HEK293T (cell line): ENCODE data around the gene FAM8A1.

ENCODE experiments used
- CTCF ChIA-PET: fragments of 350-600 bp; formaldehyde crosslinking; extraction: SDS; loops from one replicate; lab custom pipeline; 2021; ENCODE audit warnings: antibody characterized with exemption, inconsistent platforms; lab: Yijun Ruan, JAX
- POLR2A ChIA-PET: fragments of 350-600 bp; formaldehyde crosslinking; extraction: SDS; loops from one replicate; lab custom pipeline; 2020; ENCODE audit warnings: antibody characterized with exemption, inconsistent platforms; lab: Yijun Ruan, JAX
- DNase-seq: peaks from one replicate; pipeline ENCODE4 v3.0.0; 2012; ENCODE audit warnings: mixed read lengths; ENCODE audit errors: extremely low spot score
- ARNT ChIP-seq: fragments of 450-650 bp; IDR thresholded peaks from 2 replicates; pipeline ENCODE4 v1.6.1; 2017; ENCODE audit warnings: mild to moderate bottlenecking
- BHLHE40 ChIP-seq: fragments of 450-650 bp; IDR thresholded peaks from 2 replicates; pipeline ENCODE4 v1.6.1; 2016; ENCODE audit warnings: mild to moderate bottlenecking, moderate library complexity, borderline replicate concordance
- CTBP1 ChIP-seq: fragments of 450-650 bp; IDR thresholded peaks from 2 replicates; pipeline ENCODE4 v1.6.1; 2016; ENCODE audit warnings: borderline replicate concordance
- ELF4 ChIP-seq: fragments of 450-650 bp; IDR thresholded peaks from 2 replicates; pipeline ENCODE4 v1.6.1; 2017; ENCODE audit warnings: antibody characterized with exemption
- FOXA1 ChIP-seq: fragments of 450-650 bp; IDR thresholded peaks from 2 replicates; pipeline ENCODE4 v1.6.1; 2016; ENCODE audit warnings: mild to moderate bottlenecking
- FOXK2 ChIP-seq: fragments of 450-650 bp; IDR thresholded peaks from 2 replicates; pipeline ENCODE4 v1.6.1; 2016; ENCODE audit warnings: mild to moderate bottlenecking
- FOXM1 ChIP-seq: fragments of 450-650 bp; IDR thresholded peaks from 2 replicates; pipeline ENCODE4 v1.6.1; 2017; ENCODE audit warnings: mild to moderate bottlenecking, borderline replicate concordance
- HDGF ChIP-seq: fragments of 450-650 bp; IDR thresholded peaks from 2 replicates; pipeline ENCODE4 v1.6.1; 2017; ENCODE audit warnings: antibody characterized with exemption, borderline replicate concordance
- L3MBTL2 ChIP-seq: fragments of 450-650 bp; conservative IDR thresholded peaks from 2 replicates; pipeline ENCODE4 v1.6.1; 2016; ENCODE audit warnings: mild to moderate bottlenecking
- LEF1 ChIP-seq: fragments of 450-650 bp; IDR thresholded peaks from 2 replicates; pipeline ENCODE4 v1.6.1; 2017; ENCODE audit warnings: mild to moderate bottlenecking, borderline replicate concordance
- NFRKB ChIP-seq: fragments of 450-650 bp; IDR thresholded peaks from 2 replicates; pipeline ENCODE4 v1.6.1; 2016; ENCODE audit warnings: mild to moderate bottlenecking, moderate library complexity
- SP1 ChIP-seq: fragments of 450-650 bp; IDR thresholded peaks from 2 replicates; pipeline ENCODE4 v1.6.1; 2017
- SUZ12 ChIP-seq: fragments of 450-650 bp; IDR thresholded peaks from 2 replicates; pipeline ENCODE4 v1.6.1; 2016; ENCODE audit warnings: mild to moderate bottlenecking
- TARDBP ChIP-seq: fragments of 450-650 bp; IDR thresholded peaks from 2 replicates; pipeline ENCODE4 v1.6.1; 2016
- ZNF384 ChIP-seq: fragments of 450-650 bp; IDR thresholded peaks from 2 replicates; pipeline ENCODE4 v1.6.1; 2016
- TF ChIP-seq, protein P1 (sequence below): fragments of 450-650 bp; IDR thresholded peaks from 2 replicates; pipeline ENCODE4 v1.6.1; 2016

FAM8A1 gene

DNA sequence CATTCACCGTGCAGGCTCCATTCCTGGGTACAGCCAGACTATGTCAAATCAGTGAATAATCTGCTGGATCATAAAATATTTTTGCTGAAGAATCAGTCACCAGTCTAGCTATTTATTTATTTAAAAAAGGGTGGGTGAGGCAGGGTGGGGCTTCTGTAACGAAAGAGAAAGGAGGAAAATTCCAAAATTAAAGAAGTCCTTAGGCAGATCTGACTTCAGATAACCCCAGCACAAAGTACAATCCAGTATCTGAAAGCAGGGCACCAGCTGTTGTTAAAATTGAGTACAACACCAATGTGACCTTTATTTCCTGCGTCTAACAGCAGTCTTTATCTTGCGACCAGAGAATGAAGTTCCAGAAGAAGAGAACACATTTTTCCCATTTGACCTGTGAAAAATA lies 15.7 kb downstream of the FAM8A1 start:
- no peak for DNase-seq
- TF ChIP-seq, protein P1, sequence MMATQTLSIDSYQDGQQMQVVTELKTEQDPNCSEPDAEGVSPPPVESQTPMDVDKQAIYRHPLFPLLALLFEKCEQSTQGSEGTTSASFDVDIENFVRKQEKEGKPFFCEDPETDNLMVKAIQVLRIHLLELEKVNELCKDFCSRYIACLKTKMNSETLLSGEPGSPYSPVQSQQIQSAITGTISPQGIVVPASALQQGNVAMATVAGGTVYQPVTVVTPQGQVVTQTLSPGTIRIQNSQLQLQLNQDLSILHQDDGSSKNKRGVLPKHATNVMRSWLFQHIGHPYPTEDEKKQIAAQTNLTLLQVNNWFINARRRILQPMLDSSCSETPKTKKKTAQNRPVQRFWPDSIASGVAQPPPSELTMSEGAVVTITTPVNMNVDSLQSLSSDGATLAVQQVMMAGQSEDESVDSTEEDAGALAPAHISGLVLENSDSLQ = no peak
- no peak for TF ChIP-seq HDGF
- TF ChIP-seq FOXK2 = no peak
- TF ChIP-seq TARDBP = no peak
- TF ChIP-seq FOXA1 = no peak
- no peak for TF ChIP-seq CTBP1
- no peak for TF ChIP-seq NFRKB
- TF ChIP-seq BHLHE40 = no peak
- no peak for TF ChIP-seq ELF4
- no peak for TF ChIP-seq FOXM1
- TF ChIP-seq L3MBTL2 = no peak
- no peak for TF ChIP-seq LEF1
- no peak for TF ChIP-seq SUZ12
- TF ChIP-seq ARNT = no peak
- no peak for TF ChIP-seq SP1
- TF ChIP-seq ZNF384 = no peak
- CTCF ChIA-PET = no interaction called here
- POLR2A ChIA-PET = no interaction called here

DNA sequence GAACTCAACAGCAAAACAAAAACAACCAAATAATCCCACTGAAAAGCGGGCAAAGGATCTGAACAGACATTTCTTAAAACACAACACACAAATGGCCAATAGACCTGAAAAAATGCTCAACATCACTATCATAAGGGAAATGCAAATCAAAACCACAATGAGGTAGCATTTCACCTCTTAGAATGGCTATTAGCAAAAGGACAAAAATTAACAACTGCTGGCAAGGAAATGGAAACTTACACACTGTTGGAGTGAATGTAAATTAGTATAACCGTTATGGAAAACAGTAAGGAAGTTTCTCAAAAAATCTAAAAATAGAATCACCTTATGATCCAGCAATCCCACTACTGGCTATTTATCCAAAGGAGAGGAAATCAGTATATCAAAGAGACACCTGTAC lies 20.9 kb downstream of the FAM8A1 start:
- CTCF ChIA-PET = no interaction called here
- POLR2A ChIA-PET = no interaction called here
- no peak for DNase-seq
- TF ChIP-seq TARDBP = no peak
- TF ChIP-seq SP1 = no peak
- TF ChIP-seq NFRKB = no peak
- TF ChIP-seq ZNF384 = no peak
- TF ChIP-seq, protein P1 = no peak
- TF ChIP-seq FOXK2 = no peak
- TF ChIP-seq FOXM1 = no peak
- TF ChIP-seq ELF4 = no peak
- TF ChIP-seq L3MBTL2 = no peak
- no peak for TF ChIP-seq BHLHE40
- TF ChIP-seq CTBP1 = no peak
- TF ChIP-seq ARNT = no peak
- TF ChIP-seq HDGF = no peak
- no peak for TF ChIP-seq FOXA1
- no peak for TF ChIP-seq LEF1
- TF ChIP-seq SUZ12 = no peak

DNA sequence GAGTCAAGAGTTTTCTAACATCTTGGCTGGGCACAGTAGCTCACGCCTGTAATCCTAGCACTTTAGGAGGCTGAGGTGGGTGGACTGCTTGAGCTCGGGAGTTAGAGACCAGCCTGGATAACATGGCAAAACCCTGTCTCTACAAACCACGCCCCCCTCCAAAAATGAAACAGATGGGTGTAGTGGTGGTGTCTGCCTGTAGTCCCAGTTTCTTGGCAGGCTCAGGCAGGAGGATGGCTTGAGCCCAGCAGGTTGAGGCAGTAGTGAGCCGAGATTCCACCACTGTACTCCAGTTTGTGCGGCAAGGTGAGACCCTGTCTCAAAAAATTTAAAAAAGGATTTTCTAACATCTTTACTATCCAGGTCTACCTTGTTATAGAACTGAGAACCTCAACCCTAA lies 22.0 kb downstream of the FAM8A1 start:
- no peak for DNase-seq
- ChIA-PET POLR2A (no interaction called here), CTCF (no interaction called here)
- no peak for TF ChIP-seq ZNF384
- no peak for TF ChIP-seq BHLHE40
- no peak for TF ChIP-seq LEF1
- no peak for TF ChIP-seq FOXK2
- TF ChIP-seq SP1 = no peak
- no peak for TF ChIP-seq ARNT
- no peak for TF ChIP-seq ELF4
- TF ChIP-seq FOXM1 = no peak
- no peak for TF ChIP-seq NFRKB
- TF ChIP-seq, protein P1 = no peak
- TF ChIP-seq FOXA1 = no peak
- no peak for TF ChIP-seq HDGF
- TF ChIP-seq SUZ12 = no peak
- TF ChIP-seq CTBP1 = no peak

DNA sequence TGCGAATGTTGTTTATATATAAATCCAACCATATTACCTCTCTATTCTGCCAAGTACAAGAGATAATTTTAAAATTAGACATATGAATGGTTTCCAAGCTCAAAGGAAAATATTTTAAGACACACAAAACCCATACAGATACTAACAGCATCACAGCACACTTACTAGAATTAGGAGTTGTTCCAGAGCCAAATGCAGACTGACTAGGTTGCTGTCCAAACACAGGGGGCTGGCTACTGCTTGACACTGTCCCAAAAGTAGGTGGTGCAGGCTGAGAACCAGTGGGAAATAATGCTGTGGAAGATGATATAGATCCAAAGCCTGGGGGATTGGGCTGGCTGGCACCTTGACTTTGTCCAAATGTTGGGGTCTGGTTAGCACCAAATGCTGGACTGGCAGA lies 24.3 kb downstream of the FAM8A1 start:
- TF ChIP-seq L3MBTL2 (no peak), CTBP1 (no peak), LEF1 (no peak), BHLHE40 (no peak), ARNT (no peak), FOXA1 (no peak), NFRKB (no peak), TARDBP (no peak), FOXK2 (no peak), SUZ12 (no peak), HDGF (no peak), ELF4 (no peak)
- TF ChIP-seq, protein P1 = no peak
- DNase-seq = no peak
- ChIA-PET CTCF (no interaction called here), POLR2A (no interaction called here)

DNA sequence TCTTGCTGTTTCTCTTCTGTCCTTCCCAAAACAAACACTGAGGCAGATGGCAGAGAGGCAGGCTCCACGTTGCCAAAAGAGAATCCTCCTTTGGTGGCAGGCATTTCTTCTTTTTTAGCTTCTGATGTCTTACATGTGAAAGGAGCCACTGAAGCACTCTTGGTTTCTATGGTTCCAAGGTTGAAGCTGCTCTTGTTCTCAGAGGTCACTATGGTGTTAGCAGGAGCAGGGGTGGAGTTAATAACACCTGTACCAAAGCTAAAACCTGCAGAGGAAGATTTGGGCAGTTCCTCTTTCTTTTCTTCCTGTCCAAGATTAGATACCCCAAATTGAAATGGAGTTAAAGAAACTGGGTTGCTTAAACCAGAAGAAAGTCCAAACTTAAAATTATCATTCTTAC lies 28.8 kb downstream of the FAM8A1 start:
- ChIA-PET POLR2A (no interaction called here), CTCF (no interaction called here)
- DNase-seq = no peak
- TF ChIP-seq LEF1 = no peak
- no peak for TF ChIP-seq BHLHE40
- TF ChIP-seq FOXM1 = no peak
- TF ChIP-seq, protein P1 = no peak
- TF ChIP-seq ZNF384 = no peak
- TF ChIP-seq ARNT = no peak
- no peak for TF ChIP-seq FOXA1
- TF ChIP-seq NFRKB = no peak
- no peak for TF ChIP-seq L3MBTL2
- no peak for TF ChIP-seq CTBP1
- TF ChIP-seq ELF4 = no peak
- no peak for TF ChIP-seq SUZ12
- TF ChIP-seq HDGF = no peak
- TF ChIP-seq FOXK2 = no peak
- no peak for TF ChIP-seq TARDBP
- TF ChIP-seq SP1 = no peak
